K562 (cell line): ENCODE data around the gene BRAP. TPM values are rescaled to one million over a fixed set of nuclear protein-coding genes. Genes with fewer than 3 reads are reported as not detected.

ENCODE experiments used
- BCL6 ChIP-seq: fragments of 250-450 bp; sonication (Bioruptor Pico); IDR thresholded peaks from 2 replicates; pipeline ENCODE4 v1.4.0; 2020
- EP300 ChIP-seq: IDR thresholded peaks from 2 replicates; pipeline ENCODE4 v1.6.1; 2012; ENCODE audit warnings: low read length, improper control_type of control experiment
- ETV1 ChIP-seq: fragments of 450-650 bp; conservative IDR thresholded peaks from 2 replicates; pipeline ENCODE4 v1.6.1; 2016; ENCODE audit warnings: missing genetic modification characterization, control low read depth, low read depth, missing compliant biosample characterization
- FOXA3 ChIP-seq, 2 experiments: fragments of 450-650 bp in 1 of 2; sonication (generic) in 1 of 2; formaldehyde crosslinking; IDR thresholded peaks in 1 of 2; conservative IDR thresholded peaks in 1 of 2; 2 replicates each; pipeline versions ENCODE4 v1.4.0 to v1.8.0; 2020 to 2022; ENCODE audit warnings: mild to moderate bottlenecking in 2 of 2, missing genetic modification reagents in 1 of 2
- FOXJ2 ChIP-seq: fragments of 200-800 bp; sonication (Bioruptor generic); IDR thresholded peaks from 2 replicates; pipeline ENCODE4 v1.6.1; 2016; ENCODE audit warnings: missing genetic modification characterization, missing compliant biosample characterization
- HMBOX1 ChIP-seq: sonication (generic); IDR thresholded peaks from 2 replicates; pipeline ENCODE4 v1.6.1; 2016
- HNRNPLL ChIP-seq: fragments of 200-400 bp; formaldehyde crosslinking; IDR thresholded peaks from 2 replicates; pipeline ENCODE4 v1.6.1; 2017; ENCODE audit warnings: low read length, low read depth, mild to moderate bottlenecking; ENCODE audit not compliant: poor library complexity, severe bottlenecking
- NCOA1 ChIP-seq: fragments of 450-650 bp; IDR thresholded peaks from 2 replicates; pipeline ENCODE4 v1.6.1; 2016; ENCODE audit warnings: low read depth
- NFRKB ChIP-seq: fragments of 450-650 bp; IDR thresholded peaks from 2 replicates; pipeline ENCODE4 v1.6.1; 2016; ENCODE audit warnings: low read depth
- PHB2 ChIP-seq: fragments of 450-650 bp; IDR thresholded peaks from 2 replicates; pipeline ENCODE4 v1.6.1; 2017; ENCODE audit warnings: low read depth
- RHOXF2B ChIP-seq: fragments of 250-450 bp; sonication (Bioruptor Pico); conservative IDR thresholded peaks from 2 replicates; pipeline ENCODE4 v1.5.1; 2021
- RNF2 ChIP-seq: sonication (generic); IDR thresholded peaks from 2 replicates; pipeline ENCODE4 v1.6.1; 2016
- SAFB2 ChIP-seq: fragments of 200-400 bp; formaldehyde crosslinking; IDR thresholded peaks from 2 replicates; pipeline ENCODE4 v1.6.1; 2018; ENCODE audit warnings: borderline replicate concordance, low read length, low read depth, moderate library complexity; ENCODE audit not compliant: severe bottlenecking
- SAP30 ChIP-seq: fragments of 200-600 bp; sonication (generic); IDR thresholded peaks from 2 replicates; pipeline ENCODE4 v1.6.1; 2012; ENCODE audit warnings: borderline replicate concordance, low read depth, mild to moderate bottlenecking, moderate library complexity, low read length, control low read depth, inconsistent platforms; ENCODE audit not compliant: insufficient read depth, poor library complexity, severe bottlenecking
- SNRNP70 ChIP-seq: fragments of 200-400 bp; formaldehyde crosslinking; optimal IDR thresholded peaks from 2 replicates; pipeline ENCODE3; 2017; ENCODE audit warnings: low read depth, low read length
- STAT5A ChIP-seq: IDR thresholded peaks from 2 replicates; pipeline ENCODE4 v1.6.1; 2012; ENCODE audit warnings: low read length, inconsistent platforms, borderline replicate concordance
- TAF9B ChIP-seq: fragments of 450-650 bp; IDR thresholded peaks from 2 replicates; pipeline ENCODE4 v1.6.1; 2018; ENCODE audit warnings: mild to moderate bottlenecking; ENCODE audit not compliant: partially characterized antibody
- USF1 ChIP-seq: sonication (generic); formaldehyde crosslinking; IDR thresholded peaks from 2 replicates; pipeline ENCODE4 v1.9.0; 2022; ENCODE audit warnings: mild to moderate bottlenecking, missing genetic modification reagents
- USF2 ChIP-seq: sonication (generic); formaldehyde crosslinking; IDR thresholded peaks from 2 replicates; pipeline ENCODE4 v1.5.0; 2020; ENCODE audit warnings: missing genetic modification reagents
- ZBTB43 ChIP-seq: sonication (generic); formaldehyde crosslinking; IDR thresholded peaks from 2 replicates; pipeline ENCODE4 v1.8.0; 2023; ENCODE audit warnings: mild to moderate bottlenecking, missing genetic modification reagents
- ZC3H4 ChIP-seq: sonication (generic); formaldehyde crosslinking; IDR thresholded peaks from 2 replicates; pipeline ENCODE4 v1.9.0; 2021; ENCODE audit warnings: missing genetic modification reagents, borderline replicate concordance
- ZNF175 ChIP-seq: fragments of 200-800 bp; sonication (Bioruptor generic); IDR thresholded peaks from 2 replicates; pipeline ENCODE4 v1.6.1; 2016; ENCODE audit warnings: low read depth, mild to moderate bottlenecking, missing genetic modification characterization, missing compliant biosample characterization
- ZNF280B ChIP-seq: fragments of 250-450 bp; sonication (Bioruptor Pico); IDR thresholded peaks from 2 replicates; pipeline ENCODE4 v1.5.1; 2021; ENCODE audit warnings: mild to moderate bottlenecking
- ZNF830 ChIP-seq: fragments of 250-450 bp; sonication (Bioruptor Pico); IDR thresholded peaks from 2 replicates; pipeline ENCODE4 v1.5.0; 2021; ENCODE audit warnings: mild to moderate bottlenecking
- polyA plus RNA-seq, 8 experiments: library from polyadenylated mRNA; depleted of rRNA in 4 of 8; stranded (reverse) in 5 of 8; unstranded in 3 of 8; fragments of >200 nt; fragmentation: Nextera tagmentation in 2 of 8; fragmentation: Illumina TruSeq in 1 of 8; extraction: Ambion mirVana in 2 of 8; extraction: Trizol in 1 of 8; gene quantifications; 2 replicates each; pipeline versions ENCODE4 v1.2.1 to v1.2.3, GENCODE V29; 2011 to 2014; ENCODE audit warnings: inconsistent platforms in 1 of 8, missing spikeins in 1 of 8
- total RNA-seq, 7 experiments: library from RNA; depleted of rRNA in 6 of 7; stranded (reverse); fragments of >200 nt in 6 of 7; fragmentation: Illumina TruSeq in 2 of 7; extraction: Trizol in 2 of 7; gene quantifications; 2 replicates each; pipeline versions ENCODE4 v1.2.1 to v1.2.3, GENCODE V29; 2011 to 2021; ENCODE audit warnings: low replicate concordance in 1 of 7

Gene BRAP
- total and polyA plus RNA-seq, 9 of the 15 experiments (the other 6 are each of a cell fraction or from before 2014, with no cell fraction given): 2.2 to 32.6 (median 27.5) TPM

- TF ChIP-seq SAP30 (no peak), SNRNP70 (no peak), STAT5A (peak; percentile 69), ZNF280B (no peak), ETV1 (peak; percentile 30; the same call in 1 of the 2 replicates), ZBTB43 (CRISPR knock-in tag) (no peak), RNF2 (peak; percentile 69), TAF9B (peak; percentile 56), EP300 (peak; percentile 88), HMBOX1 (no peak), USF1 (CRISPR knock-in tag) (no peak), NCOA1 (0 out of 2 replicates have a peak, but pooled peaks have one; percentile 45), SAFB2 (no peak), USF2 (peak; percentile 50), PHB2 (no peak; the same call in 1 of the 2 replicates), BCL6 (CRISPR knock-in tag) (no peak), FOXJ2 (tag) (peak; percentile 22; the same call in 1 of the 2 replicates), RHOXF2B (no peak), ZNF175 (CRISPR knock-in tag) (no peak), HNRNPLL (no peak), ZNF830 (CRISPR knock-in tag) (no peak), NFRKB (peak; percentile 81), FOXA3 (CRISPR knock-in tag; conservative IDR thresholded peaks at IDR 0.05 in 1 of 2, IDR thresholded peaks at IDR 0.05 in 1 of 2) (no peak), ZC3H4 (no peak)
Measured at GRCh38 chr12:111636209-111636945, 49.4 kb downstream of the BRAP start (continued).
